HG03520 (cell line): ENCODE data around the gene ZMIZ2.
"Not testable (repeated sequence)": the region's sequence is repeated elsewhere in the genome, so short reads cannot be mapped to it uniquely, and the experiment has no call there.

Experiments
- ATAC-seq: cut with Tn5 transposase; IDR thresholded peaks from one replicate; pipeline ENCODE4 v1.9.1; 2021; ENCODE audit warnings: mild to moderate bottlenecking, moderate library complexity; ENCODE audit not compliant: unreplicated experiment

ZMIZ2 gene

DNA sequence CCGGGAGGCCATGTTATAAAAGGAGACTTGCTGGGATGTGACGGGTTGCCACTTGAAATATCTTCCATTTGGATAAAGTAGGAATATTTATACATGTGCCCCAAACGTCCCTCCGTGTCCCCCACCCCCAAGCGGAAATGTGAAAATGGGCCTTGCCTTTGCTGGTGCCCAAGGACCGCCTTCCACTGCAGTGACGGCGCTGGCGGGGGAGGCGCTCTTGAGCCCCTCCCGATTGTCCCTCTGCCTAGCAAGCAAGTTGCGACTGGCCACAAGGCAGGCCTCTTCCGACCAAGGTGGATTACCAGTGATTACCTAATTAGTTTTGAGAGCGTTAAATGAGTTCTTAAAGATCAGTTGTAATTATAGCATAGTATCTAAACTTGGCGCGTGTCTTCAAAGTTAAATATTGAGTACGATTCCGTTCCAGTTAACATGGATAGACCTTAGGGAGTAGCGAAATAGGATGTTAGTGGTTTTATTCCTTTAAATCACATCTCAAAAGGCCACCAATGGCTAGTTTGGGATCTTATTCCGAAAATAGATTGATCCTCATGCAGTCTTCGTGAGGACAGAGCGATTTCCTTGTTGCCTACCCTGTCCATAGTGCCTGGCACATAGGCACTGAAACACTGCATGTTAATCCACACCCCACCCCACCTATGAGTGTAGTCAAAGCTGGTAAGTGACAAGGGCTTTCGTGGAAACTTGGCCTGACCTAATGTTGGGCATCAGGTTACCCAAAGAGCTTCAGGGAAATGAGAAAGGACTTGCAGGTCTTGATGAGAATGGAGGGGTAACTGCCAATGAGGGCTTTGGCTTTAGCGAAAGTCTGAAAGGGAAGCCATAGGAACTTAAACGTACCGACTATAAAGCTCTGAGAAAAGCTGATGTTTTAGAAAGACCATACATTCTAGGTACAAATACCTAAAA lies 48.9 kb downstream of the ZMIZ2 start:
- ATAC-seq, result peak; percentile 39

DNA sequence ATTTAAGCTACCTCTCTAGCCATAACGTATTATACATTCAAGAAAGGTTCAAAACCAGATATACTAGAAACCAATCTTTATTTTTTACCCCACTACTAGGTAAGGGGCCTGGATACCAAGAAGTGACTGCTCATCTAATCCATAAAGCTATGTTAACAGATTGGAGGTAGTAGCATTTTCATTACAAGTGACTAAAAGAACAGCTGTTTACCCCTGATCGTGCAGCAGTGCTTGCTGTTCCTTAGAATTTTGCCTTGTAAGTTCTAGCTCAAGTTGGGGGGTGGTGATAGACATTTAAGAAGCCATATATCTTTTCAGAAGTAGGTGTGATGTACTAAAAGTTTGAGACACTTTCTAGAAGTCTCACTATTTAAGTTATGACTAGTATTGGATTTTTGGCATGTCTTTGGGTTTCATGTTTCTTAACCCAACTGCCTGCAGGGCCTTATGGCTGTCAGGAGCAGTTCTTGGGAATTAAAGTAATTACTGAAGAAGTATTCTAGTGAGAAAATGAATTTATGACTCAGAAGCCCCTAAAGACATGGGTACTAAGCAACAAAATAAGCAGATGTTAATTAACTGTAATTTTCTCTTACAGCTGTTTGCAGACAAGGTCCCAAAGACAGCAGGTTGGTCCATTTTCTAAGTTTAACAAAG lies 50.1 kb downstream of the ZMIZ2 start:
- ATAC-seq, result no peak

DNA sequence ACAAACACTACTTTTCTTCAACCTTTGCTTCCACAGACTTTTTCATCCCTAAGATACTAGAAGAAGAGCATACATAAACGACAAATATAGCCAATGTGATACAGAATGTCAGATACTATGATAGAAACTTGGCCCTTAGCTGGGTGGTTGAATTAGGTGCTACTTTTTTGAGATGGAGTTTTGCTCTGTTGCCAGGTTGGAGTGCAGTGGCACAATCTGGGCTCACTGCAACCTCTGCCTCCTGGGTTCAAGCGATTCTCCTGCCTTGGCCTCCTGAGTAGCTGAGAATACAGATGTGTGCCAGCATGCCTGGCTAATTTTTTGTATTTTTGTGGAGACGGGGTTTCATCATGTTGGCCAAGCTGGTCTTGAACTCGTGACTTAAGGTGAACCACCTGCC lies 51.3 kb downstream of the ZMIZ2 start:
- no peak for ATAC-seq

DNA sequence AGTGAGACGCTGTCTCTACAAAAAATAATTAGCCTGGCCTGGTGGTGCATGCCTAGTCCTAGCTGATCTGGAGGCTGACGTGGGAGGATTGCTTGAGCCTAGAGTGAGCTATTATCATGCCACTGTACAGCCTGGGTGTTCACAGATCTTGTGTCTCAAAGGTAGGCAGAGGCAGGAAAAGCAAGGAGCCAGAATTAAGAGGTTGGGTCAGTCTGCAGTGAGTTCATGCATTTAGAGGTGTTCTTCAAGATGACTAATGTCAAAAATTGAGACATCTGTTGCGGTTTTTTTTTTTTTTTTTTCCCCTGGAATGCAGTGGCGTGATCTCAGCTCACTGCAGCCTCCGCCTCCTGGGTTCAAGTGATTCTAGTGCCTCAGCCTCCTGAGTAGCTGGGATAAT lies 53.2 kb downstream of the ZMIZ2 start:
- ATAC-seq, result no peak

DNA sequence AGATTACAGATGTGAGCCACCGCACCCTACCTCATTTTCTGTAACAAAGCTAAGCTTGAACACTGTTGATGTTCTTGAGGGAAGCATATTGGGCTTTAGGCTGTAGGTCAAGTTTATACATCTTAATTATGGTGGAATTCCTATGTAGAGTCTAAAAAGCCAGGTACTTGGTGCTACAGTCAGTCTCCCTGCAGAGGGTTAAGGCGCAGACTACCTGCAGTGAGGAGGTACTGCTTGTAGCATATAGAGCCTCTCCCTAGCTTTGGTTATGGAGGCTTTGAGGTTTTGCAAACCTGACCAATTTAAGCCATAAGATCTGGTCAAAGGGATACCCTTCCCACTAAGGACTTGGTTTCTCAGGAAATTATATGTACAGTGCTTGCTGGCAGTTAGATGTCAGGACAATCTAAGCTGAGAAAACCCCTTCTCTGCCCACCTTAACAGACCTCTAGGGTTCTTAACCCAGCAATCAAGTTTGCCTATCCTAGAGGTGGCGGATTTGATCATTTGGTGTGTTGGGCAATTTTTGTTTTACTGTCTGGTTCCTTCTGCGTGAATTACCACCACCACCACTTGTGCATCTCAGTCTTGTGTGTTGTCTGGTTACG lies 53.9 kb downstream of the ZMIZ2 start:
- ATAC-seq, result no peak

DNA sequence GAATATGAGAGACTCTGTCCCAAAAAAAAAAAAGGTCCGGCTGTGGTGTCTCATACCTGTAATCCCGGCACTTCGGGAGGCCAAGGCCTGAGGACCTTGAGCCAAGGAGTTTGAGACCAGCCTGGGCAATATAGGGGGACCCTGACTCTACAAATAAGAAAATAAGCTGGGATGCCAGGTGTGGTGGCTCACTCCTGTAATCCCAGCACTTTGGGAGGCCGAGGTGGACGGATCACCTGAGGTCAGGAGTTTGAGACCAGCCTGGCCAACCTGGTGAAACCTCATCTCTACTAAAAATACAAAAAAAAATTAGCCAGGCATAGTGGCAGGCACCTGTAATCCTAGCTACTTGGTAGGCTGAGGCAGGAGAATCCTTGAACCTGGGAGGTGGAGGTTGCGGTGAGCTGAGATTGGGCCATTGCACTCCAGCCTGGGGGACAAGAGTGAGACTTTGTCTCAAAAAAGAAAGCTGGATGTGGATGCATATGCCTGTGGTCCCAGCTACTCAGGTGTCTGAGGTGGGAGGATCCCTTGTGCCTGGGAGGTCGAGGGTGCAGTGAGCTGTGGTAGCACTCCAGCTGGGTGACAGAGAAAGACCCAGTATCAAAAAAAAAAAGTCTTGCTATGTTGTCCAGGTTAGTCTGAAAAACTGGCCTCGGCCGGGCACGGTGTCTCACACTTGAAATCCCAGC lies 55.3 kb downstream of the ZMIZ2 start:
- not testable (repeated sequence) for ATAC-seq

DNA sequence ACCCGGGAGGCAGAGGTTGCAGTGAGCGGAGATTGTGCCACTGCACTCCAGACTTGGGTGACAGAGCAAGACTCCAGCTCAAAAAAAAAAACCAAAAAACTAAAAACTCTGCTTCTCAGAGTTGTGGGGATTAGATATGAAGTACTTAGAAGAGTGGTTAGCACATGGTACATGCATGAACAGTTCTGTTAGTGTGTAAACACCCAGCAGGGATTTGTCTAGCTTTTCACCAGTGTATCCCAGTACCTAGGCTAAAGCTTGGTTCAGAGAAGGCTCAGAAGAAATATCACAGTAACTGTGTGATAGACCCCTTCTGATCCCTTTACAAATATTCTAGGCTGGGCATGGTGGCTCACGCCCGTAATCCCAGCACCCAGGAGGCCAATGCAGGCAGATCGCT lies 57.3 kb downstream of the ZMIZ2 start:
- no peak for ATAC-seq

DNA sequence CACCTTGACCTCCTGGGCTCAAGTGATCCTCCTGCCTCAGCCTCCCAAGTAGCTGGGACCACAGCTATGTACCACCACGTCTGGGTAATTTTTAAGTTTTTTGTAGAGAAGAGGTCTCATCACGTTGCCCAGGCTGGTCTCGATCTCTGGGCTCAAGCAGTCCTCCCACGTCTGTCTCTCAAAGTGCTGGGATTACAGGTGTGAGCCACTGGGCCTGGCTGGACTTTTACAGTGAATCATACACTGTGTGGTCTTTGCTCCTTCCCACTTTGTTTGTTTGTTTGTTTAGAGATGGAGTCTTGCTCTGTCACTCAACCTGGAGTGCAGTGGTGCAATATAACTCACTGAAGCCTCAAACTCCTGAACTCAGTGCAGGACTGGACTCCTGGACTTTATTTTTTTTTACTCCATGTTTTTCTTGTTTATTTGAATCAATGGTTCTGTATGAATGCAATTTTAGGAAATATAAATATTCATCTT lies 60.3 kb downstream of the ZMIZ2 start:
- no peak for ATAC-seq

DNA sequence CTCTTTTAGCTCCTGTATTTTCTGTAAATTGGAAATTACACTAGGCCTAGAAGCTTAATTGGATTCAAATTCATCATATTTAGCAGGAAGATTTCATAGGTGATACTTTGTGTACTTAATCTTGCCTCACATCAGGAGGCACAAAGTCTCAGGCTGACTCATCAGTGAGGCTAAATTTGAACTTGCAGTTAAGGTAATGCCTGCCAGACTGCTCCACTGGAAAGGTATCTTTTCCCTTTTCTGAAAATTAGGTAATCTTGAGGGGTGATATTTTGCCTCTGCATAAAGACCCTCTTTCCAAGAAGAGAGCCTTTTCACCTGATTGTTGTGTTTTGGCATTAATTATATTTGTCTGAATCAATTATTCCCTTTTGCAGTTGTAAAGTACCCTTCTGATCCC lies 62.4 kb downstream of the ZMIZ2 start:
- no peak for ATAC-seq

DNA sequence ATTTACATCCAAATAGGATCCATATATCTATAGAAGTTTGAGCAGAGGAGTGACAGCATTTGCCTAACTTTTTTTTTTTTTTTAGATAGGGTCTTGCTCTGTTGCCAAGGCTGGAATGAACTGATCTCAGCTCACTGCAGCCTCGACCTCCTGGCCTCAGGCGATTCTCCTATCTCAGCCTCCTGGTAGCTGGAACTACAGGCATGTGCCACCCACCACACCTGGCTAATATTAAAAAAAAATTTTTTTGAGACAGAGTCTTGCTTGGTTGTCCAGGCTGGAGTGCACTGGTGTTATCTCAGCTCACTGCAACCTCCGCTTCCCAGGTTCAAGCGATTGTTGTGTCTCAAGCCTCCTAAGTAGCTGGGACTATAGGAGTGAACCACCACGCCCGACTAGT lies 62.9 kb downstream of the ZMIZ2 start:
- ATAC-seq, result no peak

DNA sequence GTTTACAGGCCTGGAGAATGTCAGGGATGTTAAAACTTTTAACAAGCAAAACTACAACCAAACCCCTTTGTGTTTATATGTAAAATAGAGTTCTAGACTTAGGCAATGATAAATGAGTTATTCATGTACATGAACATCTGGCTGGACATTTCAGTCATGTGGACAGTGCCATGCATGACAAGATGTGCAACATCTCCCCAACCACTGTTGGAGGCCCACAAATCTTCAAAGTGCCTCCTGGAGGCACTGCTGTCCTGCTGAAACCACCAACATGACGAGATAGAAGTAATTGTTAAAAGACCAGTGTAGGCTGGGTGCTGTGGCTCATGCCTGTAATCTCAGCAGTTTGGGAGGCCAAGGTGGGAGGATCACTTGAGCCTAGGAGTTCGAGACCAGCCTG lies 66.3 kb downstream of the ZMIZ2 start:
- ATAC-seq, result no peak

DNA sequence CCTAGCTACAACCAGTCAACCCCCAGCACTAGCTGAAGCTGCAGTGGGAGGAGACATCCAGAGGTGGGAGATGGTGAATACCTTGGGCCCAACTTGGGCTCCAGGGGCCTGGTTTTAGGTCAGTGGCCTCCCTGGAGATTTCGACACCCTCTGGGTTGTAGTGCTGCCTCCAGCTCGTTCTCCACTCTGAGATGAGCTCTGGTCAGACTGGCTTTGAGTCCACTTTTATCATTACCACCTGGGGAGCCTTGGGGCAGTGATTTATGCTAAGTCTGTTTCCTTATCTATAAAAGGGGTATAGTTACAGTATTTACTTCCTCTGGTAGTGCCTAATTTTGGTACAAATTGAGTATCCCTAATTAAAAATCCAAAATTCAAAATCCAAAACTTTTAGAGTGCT lies 70.6 kb downstream of the ZMIZ2 start:
- ATAC-seq, result no peak
